ENCODE data around the gene TFAM.

TFAM gene

DNA sequence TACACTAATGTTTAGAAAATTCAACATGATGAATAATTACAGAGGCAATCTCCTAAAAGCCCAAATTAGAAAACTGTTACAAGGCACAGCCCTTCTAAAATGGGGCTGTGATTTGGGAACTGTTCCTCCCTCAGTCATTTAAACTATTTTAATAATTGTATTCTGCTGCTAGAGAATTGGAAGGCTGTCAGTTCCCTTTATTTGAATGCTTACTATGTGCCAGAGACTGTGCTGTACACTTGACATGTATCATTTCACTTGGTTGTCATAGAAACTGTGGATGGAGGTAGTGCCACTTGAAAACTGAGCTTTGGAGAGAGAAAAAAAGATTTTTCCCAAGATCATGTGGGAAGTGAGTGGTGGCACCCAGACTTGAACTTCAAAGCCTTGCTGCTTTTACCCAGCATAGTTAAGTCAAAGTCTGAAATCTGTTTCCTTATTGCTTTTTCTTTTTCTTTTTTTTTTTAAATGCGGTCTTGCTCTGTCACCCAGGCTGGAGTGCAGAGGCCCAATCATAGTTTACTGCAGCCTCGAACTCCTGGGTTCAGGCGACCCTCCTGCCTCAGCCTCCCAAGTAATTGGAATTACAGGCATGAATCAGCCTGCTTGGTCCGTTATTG is 26.8 kb upstream of the TFAM start:
- DNase-seq (ENCODE audit: low read depth in 1 of 2, low spot score in 1 of 2): no peak
- no peak for TF ChIP-seq JUND (IDR thresholded peaks at IDR 0.05; ENCODE audit: low read depth)
- in situ Hi-C loops (cut with HindIII; ENCODE audit: low pct_unique_long_range_greater_than_20kb, low sequenced_read_pairs): no loop called here

DNA sequence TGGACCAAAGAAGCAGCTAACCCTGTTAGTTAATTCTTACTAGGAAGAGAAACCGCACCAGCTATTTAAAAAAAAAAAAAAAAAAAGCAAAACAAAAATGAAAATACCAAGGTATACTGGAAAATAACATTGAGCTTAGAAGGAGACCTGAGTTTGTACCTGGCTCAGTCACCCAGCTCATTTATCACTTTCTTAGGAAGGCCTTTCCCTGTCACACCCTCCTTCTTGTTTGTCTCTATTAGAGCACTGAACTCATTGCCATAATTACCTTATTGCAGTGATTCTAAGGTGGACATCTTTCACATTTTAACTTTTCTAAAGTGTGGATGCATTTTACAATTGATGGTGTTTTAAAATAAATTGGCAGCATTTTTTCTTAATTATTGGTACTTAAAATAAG is 26.3 kb upstream of the TFAM start:
- DNase-seq (ENCODE audit: low read depth in 1 of 2, low spot score in 1 of 2): no peak
- in situ Hi-C loops (cut with HindIII; ENCODE audit: low pct_unique_long_range_greater_than_20kb, low sequenced_read_pairs): no loop called here
- no peak for TF ChIP-seq JUND (IDR thresholded peaks at IDR 0.05; ENCODE audit: low read depth)

DNA sequence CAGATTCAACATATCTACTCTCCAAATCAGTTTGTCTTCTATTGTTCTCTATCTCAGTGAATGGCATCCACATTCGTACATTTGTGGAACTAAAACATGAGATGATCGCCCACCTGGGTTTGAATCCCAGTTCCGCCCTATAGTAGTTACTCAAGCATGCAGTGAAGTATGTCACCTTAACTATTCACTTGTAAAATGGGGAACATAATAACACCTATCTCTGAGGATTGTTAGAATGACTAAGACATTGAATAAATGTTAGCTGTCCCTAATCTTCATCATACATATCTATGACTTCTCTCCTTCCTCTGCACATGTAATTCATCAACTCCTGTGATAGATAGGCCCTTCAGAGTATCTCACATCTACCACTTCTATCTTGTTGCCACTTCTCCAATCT is 25.7 kb upstream of the TFAM start:
- no peak for DNase-seq (ENCODE audit: low read depth in 1 of 2, low spot score in 1 of 2)
- TF ChIP-seq JUND (IDR thresholded peaks at IDR 0.05; ENCODE audit: low read depth): no peak
- in situ Hi-C loops (cut with HindIII; ENCODE audit: low pct_unique_long_range_greater_than_20kb, low sequenced_read_pairs): no loop called here

DNA sequence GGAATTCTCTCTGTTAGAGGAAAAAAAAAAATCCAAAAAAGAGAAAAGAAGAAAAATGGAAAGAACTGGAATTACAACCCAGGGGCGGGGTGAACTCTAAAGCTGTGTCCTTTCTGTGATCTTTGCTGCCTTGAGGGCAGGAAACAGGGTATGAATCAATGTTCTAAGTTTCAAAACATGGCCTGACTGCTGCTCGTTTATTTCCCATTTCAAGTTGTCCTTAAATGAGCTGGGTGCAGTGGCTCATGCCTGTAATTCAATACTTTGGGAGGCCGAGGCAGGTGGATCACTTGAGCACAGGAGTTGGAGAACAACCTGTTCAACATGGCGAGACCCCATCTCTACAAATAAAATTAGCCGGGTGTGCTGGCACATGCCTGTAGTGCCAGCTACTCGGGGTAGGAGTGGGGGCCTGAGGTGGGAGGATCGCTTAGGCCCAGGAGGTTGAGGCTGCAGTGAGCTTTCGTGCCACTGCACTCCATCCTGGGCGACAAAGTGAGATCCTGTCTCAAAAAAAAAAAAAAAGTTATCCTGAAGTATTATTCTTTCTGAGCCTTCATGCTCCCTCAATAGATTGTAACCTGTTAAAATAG is 24.7 kb upstream of the TFAM start:
- in situ Hi-C loops (cut with HindIII; ENCODE audit: low pct_unique_long_range_greater_than_20kb, low sequenced_read_pairs): no loop called here
- no peak for DNase-seq (ENCODE audit: low read depth in 1 of 2, low spot score in 1 of 2)
- no peak for TF ChIP-seq JUND (IDR thresholded peaks at IDR 0.05; ENCODE audit: low read depth)

DNA sequence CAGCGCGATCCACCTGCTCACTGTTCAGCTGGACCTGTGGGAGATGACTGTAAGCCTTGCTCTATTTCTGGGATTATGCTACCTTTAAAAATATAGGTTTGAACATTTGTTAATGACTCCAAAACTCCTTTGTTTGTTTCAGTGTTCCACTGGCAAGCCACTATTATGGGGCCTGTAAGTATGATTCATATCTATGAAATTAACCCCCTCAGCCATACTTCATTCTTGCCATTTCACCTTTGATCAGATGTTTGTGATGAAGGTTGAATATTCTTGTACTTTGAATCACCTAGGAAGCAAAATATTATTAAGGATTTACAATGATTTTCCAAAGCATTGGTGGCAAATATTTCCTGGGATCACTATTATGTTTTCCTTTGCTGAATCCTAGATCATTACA is 23.9 kb upstream of the TFAM start:
- no peak for TF ChIP-seq JUND (IDR thresholded peaks at IDR 0.05; ENCODE audit: low read depth)
- DNase-seq (ENCODE audit: low read depth in 1 of 2, low spot score in 1 of 2): no peak
- in situ Hi-C loops (cut with HindIII; ENCODE audit: low pct_unique_long_range_greater_than_20kb, low sequenced_read_pairs): no loop called here

DNA sequence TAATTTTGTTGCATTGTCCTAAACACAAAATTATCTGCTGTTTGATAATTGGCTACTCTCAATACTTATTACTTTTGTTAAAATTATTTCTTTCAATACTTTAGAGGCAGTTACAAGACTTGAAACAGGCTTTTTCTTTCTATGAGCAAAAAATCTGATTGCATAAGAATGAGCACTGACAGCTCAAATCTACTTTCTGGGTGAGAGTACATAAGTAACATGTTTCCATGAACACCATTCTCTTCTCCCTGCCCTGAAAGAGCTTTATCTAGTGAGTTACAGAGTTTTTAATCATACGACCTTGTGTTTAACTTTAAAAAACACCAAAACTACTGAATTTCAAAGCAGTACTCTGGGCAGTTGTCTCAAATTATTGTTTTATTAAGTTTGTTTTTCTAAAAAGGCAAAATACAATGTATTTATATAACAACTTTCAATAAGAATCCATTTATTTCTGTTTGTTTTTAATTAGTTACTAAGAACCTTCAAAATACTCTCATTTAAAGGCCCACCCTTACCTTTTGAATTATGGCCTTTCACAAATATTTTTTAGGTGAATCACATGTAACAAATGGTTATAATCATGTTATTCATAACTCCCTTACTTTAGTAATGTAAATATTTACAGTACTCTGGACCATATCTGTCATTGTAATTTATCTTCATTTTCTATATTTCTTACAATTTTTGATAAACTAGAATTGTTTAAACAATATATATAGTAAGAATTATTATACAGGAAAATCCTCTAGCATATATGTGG is 23.0 kb upstream of the TFAM start:
- in situ Hi-C loops (cut with HindIII; ENCODE audit: low pct_unique_long_range_greater_than_20kb, low sequenced_read_pairs): no loop called here
- TF ChIP-seq JUND (IDR thresholded peaks at IDR 0.05; ENCODE audit: low read depth): no peak
- DNase-seq (ENCODE audit: low read depth in 1 of 2, low spot score in 1 of 2): no peak

DNA sequence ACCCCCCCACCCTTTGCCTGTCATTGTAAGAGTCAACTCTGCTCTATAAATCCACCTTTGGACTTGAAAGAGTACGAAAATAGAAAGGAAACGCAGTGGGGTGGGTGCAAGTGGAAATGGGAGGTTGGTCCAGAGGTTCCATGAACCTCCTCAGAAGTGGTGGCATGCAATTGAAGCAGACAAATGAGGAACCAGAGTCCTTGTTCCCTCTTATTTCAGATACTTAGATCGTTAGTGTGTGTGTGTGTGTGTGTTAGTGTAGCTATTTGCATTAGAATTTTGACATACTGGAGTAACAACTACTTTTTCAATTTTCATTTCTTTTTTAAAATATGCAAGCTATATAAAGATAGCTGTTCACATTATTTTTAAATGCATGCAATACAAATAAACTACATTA is 18.1 kb upstream of the TFAM start:
- TF ChIP-seq JUND (IDR thresholded peaks at IDR 0.05; ENCODE audit: low read depth): no peak
- DNase-seq (ENCODE audit: low read depth in 1 of 2, low spot score in 1 of 2): no peak
- in situ Hi-C loops (cut with HindIII; ENCODE audit: low pct_unique_long_range_greater_than_20kb, low sequenced_read_pairs): no loop called here

DNA sequence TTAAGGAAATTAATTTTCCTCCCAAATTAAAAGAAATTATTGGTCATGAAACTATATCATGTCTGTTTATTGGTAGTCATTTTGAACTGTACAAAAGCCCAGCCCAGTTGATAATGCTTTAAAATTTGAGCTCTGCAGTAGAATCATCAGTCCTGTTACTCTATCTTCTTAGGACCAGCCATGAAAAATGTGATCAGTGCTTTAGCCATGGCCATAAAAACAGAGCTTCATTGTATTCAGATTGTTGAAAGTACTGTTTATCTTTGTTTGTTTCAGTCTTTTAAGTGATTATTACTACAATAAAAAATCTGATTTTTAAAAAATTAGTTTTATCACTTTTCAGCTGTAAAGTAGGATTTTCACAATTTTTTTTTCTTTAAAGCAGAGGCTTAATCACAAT is 13.7 kb upstream of the TFAM start:
- in situ Hi-C loops (cut with HindIII; ENCODE audit: low pct_unique_long_range_greater_than_20kb, low sequenced_read_pairs): no loop called here
- no peak for DNase-seq (ENCODE audit: low read depth in 1 of 2, low spot score in 1 of 2)
- TF ChIP-seq JUND (IDR thresholded peaks at IDR 0.05; ENCODE audit: low read depth): no peak

DNA sequence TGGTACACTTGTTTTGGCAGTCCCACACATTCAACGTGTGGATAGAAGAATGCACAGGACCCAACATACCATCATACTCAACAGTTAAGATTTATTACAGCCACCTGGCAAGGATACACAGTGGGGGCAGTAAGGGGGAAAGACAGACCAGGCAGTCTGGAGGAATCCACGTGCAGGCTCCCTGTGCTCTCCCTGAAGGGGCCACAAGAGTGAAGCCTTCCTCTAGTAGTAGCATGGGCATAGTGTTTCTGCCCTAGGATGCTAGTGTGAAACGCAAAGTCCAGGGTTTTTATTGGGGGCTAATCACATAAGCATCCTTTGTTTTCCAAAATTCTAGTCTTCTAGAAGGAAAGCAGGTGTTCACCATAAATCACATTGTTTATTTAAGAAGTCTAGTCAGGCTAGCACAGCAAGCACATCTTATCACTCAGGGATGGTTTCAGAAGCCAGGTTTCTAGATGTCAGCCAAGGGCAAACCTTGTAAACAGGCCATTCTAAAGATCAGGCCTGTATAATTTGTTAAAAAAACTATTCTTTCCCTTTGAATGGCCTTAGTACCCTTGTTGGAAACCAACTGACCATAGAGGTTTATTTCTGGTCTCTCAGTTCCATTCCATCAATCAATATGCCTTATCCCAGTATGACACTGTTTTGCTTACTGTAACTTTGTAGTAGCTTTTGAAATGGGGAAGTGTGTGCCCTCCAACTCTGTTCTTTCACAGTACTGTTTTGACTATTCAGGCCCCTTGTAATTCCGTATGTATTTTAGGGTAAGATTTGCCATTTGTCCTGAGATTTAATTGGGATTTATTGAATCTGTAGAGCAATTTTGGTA is 12.4 kb upstream of the TFAM start:
- TF ChIP-seq JUND (IDR thresholded peaks at IDR 0.05; ENCODE audit: low read depth): no peak

DNA sequence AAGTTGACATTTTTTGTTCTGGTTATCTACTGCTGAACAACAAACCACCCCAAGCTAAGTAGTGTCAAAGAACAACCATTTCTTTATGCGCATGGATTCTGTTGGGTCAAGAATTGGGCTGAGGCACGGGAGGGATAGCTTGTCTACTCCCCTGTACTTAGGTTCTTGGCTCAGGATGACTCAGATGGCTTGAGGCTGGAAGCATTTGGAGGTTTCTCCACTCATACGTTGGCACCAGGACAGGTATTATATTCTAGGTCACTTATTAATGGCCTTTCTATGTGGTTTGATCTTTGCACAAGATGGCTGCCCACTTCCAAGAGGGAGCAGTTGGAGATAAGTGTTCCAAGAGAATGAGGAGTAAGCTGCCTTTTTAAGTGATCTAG is 11.8 kb upstream of the TFAM start:
- in situ Hi-C loops (cut with HindIII; ENCODE audit: low pct_unique_long_range_greater_than_20kb, low sequenced_read_pairs): no loop called here
- no peak for DNase-seq (ENCODE audit: low read depth in 1 of 2, low spot score in 1 of 2)
- TF ChIP-seq JUND (IDR thresholded peaks at IDR 0.05; ENCODE audit: low read depth): no peak

More for the DNA sequence above, 12.4 kb upstream of the TFAM start:
- in situ Hi-C loops (cut with HindIII; ENCODE audit: low pct_unique_long_range_greater_than_20kb, low sequenced_read_pairs): no loop called here
- no peak for DNase-seq (ENCODE audit: low read depth in 1 of 2, low spot score in 1 of 2)

DNA sequence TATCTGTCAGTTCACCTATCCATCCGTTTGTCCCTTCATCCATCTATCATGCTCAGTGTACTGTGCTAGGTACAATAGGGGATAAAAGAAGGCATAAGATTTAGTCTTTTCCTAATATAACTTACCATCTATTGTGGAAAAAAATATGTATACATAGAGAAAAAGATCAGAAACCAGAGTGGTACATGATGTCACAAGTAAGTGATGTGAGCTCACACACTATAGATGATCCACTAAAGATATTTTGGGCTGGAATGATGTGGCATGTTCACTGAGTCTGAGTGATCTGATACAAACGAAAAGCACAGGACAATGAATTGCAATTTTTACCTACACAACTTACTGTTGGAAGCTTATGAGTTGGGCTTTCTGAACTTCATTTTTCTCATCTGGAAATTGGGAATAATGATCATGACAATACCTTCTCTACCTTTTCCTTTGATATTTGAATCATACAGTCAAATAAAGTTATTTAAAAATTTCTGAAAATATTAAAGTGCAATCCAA is 2.7 kb upstream of the TFAM start:
- no peak for DNase-seq (ENCODE audit: low read depth in 1 of 2, low spot score in 1 of 2)
- TF ChIP-seq JUND (IDR thresholded peaks at IDR 0.05; ENCODE audit: low read depth): no peak
- in situ Hi-C loops (cut with HindIII; ENCODE audit: low pct_unique_long_range_greater_than_20kb, low sequenced_read_pairs): no loop called here

DNA sequence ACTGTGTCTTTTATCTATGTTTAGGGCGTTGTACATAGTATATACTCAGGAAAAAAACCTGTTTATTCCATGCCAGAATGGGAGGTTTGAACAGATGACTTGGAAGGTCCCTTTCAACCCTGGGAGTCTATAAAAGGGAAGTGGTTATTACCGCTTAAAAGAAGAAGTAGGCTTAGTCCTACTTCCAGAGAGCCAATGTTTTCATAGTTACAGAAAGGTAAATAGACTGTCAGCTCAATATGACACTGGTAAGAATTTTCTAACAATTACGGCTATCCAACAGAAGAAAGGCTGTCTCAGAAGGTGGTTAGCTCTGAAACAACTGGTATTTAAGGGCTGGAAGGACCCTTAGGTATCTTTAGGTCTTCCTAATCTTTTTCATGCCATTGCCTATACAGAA is 1.1 kb upstream of the TFAM start:
- in situ Hi-C loops (cut with HindIII; ENCODE audit: low pct_unique_long_range_greater_than_20kb, low sequenced_read_pairs): no loop called here
- no peak for DNase-seq (ENCODE audit: low read depth in 1 of 2, low spot score in 1 of 2)
- TF ChIP-seq JUND (IDR thresholded peaks at IDR 0.05; ENCODE audit: low read depth): no peak

Measured in T47D (cell line).